Measurements from ENCODE around the gene SKAP1.

DNA sequence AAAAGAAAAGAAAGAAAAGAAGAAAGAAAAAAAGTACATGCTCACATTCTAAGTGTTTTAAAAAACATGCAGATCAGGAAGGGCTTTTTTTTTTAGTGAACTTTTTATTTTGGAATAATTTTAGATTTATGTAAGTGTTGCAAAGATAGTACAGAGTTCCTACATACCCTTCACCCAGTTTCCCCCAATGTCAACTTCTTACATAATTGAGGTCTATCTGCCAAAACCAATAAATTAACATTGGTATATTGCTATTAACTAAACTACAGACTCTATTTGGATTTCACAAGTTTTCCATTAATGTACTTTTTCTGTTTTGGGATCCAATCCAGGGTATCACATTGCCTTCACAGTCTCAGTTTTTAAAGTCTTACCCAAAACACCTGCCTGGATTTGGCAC lies 81.7 kb downstream of the SKAP1 start:
- TF ChIP-seq CTCF (IDR thresholded peaks at IDR 0.05) (no peak), POLR2A (IDR thresholded peaks at IDR 0.05) (no peak), POLR2AphosphoS5 (IDR thresholded peaks at IDR 0.05) (no peak), EP300 (IDR thresholded peaks at IDR 0.05; ENCODE audit: low read depth) (no peak)
